Subcutaneous adipose tissue (tissue), 4 donors: ENCODE measurements around the gene CASS4. TPM values are rescaled to one million over a fixed set of nuclear protein-coding genes. Genes with fewer than 3 reads are reported as not detected.

Experiments
- CTCF ChIP-seq: fragments of 450-650 bp; IDR thresholded peaks from one replicate; pipeline ENCODE4 v1.5.1; 2016; ENCODE audit warnings: low read depth, mild to moderate bottlenecking, control low read depth, antibody characterized with exemption, moderate library complexity
- total RNA-seq, 4 donors: library from RNA; depleted of rRNA; stranded (reverse); fragments of >200 nt; gene quantifications; one replicate each; pipeline ENCODE4 v1.1.0, GENCODE V29; 2016

Gene CASS4
- total RNA-seq, 4 donors from 2014 or later, result 0.94 to 16.5 (median 3.7) TPM

DNA sequence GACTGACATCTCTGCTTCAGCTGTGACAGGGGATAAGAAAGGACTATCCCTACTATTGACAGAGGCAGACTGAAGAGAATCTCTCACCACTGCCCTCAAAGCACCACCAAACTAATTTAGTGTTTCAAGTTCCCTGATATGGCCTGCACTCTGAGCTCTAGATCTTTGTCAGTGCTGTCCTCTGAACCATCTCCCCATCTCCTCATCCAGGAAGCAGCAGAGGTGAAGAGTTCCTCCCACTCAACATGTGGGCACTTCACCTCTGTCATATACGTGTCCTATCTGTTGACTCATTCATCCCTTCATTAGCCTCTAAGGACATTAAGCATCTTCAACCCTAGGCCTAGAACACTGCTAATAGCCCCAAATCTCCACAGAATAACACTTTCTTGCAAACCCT is 39.2 kb upstream of the CASS4 start:
- TF ChIP-seq CTCF, result no peak

DNA sequence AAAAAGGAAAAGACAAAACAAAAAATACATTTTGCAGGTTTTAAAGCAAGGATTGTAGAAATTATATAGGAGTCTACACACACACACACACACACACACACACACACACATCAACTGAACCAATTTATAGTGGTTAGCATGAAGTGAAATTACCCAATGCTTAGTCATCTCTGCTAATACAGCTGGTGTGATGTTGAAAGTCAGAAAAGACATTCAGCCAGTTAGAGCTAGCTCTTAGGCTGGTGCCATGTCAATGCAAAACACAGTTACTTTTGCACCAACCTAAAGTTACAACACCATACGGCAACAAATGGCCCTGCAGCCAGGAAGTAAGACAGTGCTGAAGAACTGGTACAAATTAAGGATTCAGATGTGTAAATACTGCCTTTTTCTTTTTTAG is 38.1 kb upstream of the CASS4 start:
- TF ChIP-seq CTCF, result no peak

DNA sequence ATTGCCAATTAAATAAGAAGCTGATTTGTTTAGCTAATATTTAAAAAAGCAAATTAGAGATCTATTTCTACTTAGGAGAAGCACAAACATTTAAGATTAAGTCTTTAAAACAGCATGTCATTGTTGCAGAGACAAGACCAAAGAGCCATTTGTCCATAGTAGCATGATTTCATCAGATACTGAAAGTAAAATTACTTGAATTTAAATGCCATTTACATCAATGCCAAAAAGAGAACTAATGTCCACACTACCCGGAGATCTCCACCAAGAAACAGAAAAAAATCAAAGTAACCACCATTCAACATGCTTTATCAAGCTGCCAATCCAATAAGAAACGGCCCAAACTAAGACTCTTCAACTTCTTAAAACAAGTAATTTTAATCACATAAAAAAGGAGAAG is 35.7 kb upstream of the CASS4 start:
- TF ChIP-seq CTCF, result no peak

DNA sequence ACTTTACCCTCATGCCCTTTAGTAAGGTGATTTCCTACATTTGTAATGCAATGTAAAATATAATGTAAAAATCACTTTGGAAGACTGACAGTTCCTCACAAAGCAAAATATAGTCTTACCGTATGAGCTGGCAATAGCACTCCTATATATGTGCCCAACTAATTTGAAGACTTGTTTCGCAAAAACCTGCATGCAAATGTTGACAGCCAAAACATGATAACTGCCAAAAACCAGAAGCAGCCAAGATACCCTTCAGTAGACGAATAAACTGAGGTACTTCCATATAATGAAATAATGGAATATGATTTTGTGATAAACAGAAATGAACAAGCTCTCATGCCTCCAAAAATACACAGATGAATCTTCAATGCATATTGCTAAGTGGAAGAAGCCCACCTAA is 33.7 kb upstream of the CASS4 start:
- no peak for TF ChIP-seq CTCF

- no peak for TF ChIP-seq CTCF
Observed at GRCh38 chr20:56380375-56380774, 31.7 kb upstream of the CASS4 start.

DNA sequence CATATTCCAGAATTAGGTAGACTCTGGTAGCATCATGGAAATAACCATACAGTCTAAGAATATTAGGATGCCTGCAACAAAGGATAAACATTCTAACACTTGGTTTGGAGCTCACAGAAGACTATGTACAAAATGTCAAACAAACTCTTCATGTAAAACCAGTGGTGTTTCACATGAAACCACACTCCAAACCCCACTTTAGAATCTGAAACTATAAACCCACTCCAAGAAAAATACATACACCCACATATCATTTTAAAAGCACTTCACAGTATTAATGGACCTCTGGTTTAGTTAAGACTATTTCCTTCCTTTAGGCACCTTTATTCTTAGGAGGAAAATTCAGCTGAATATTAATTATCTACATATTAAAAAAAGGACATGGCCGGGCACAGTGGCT is 30.6 kb upstream of the CASS4 start:
- no peak for TF ChIP-seq CTCF

DNA sequence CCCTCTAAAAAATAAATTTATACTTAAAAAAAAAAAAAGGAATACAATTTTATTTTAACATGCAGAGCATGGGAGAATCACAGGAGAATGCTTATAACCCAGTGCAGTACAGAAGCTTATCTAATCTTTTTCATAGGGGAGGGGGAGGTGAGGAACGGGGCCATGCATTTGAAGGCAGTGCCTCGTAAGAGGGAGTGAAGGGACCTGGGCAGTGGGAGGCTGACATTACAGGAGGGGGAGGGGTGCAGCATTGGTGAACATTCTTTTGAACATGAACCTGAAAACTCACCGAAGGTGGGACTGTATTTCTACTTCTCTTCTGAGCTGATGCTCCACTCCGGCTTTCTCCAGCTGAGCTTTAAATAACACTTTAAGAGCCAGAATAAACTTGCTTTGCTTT is 29.4 kb upstream of the CASS4 start:
- TF ChIP-seq CTCF, result no peak

DNA sequence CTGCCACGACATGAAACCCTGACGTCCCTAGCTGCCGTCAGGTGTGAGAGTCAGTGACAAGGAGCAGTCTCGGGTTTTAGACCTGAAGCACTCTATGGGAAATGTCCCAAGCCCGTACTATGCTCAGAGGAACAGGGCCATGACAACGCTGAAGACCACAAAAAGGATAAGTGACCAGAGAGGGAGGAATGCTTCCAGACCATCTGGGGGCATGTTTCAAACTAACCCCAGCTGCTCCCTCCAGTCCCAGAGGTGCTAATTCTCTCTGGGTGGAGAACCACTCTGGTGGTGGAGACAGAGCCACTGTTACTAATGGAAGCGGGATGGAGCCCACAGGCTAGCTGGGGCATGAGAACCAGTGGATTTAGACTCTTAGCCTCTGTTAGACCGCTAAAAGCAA is 28.7 kb upstream of the CASS4 start:
- TF ChIP-seq CTCF, result no peak
